GM23248 (cell line): ENCODE results near the gene PRR5L. TPM values are rescaled to one million over a fixed set of nuclear protein-coding genes. Genes with fewer than 3 reads are reported as not detected.

Source experiments
- DNase-seq: peaks from one replicate; pipeline ENCODE4 v3.0.0-alpha.2; 2015
- H2AFZ ChIP-seq: fragments of 200-600 bp; sonication (generic); 2 replicates; pipeline ENCODE4 v1.6.1; 2016; ENCODE audit warnings: antibody characterized with exemption
- H3F3A ChIP-seq: fragments of 200-600 bp; sonication (generic); 2 replicates; pipeline ENCODE4 v1.6.1; 2016; ENCODE audit warnings: mild to moderate bottlenecking, antibody characterized with exemption, mixed run types; ENCODE audit not compliant: insufficient read depth
- H3K27ac ChIP-seq: fragments of 200-600 bp; sonication (generic); 2 replicates; pipeline ENCODE4 v1.5.1; 2016; ENCODE audit warnings: mild to moderate bottlenecking
- H3K27me3 ChIP-seq: fragments of 200-600 bp; sonication (generic); replicated peaks from 2 replicates; pipeline ENCODE4 v1.6.1; 2016; ENCODE audit warnings: mild to moderate bottlenecking; ENCODE audit not compliant: insufficient read depth
- H3K36me3 ChIP-seq: fragments of 200-600 bp; sonication (generic); 2 replicates; pipeline ENCODE4 v1.6.1; 2016; ENCODE audit warnings: low read depth, mild to moderate bottlenecking
- H3K4me1 ChIP-seq: fragments of 200-600 bp; sonication (generic); 2 replicates; pipeline ENCODE4 v1.6.1; 2016; ENCODE audit warnings: mild to moderate bottlenecking; ENCODE audit not compliant: insufficient read depth
- H3K4me2 ChIP-seq: fragments of 200-600 bp; sonication (generic); one replicate; pipeline ENCODE4 v1.6.1; 2016; ENCODE audit warnings: mild to moderate bottlenecking; ENCODE audit not compliant: unreplicated experiment
- H3K4me3 ChIP-seq: fragments of 200-600 bp; sonication (generic); 2 replicates; pipeline ENCODE4 v1.5.1; 2016; ENCODE audit warnings: mild to moderate bottlenecking
- H3K79me2 ChIP-seq: fragments of 200-600 bp; sonication (generic); 2 replicates; pipeline ENCODE4 v1.6.1; 2016; ENCODE audit warnings: mild to moderate bottlenecking; ENCODE audit not compliant: insufficient read depth
- H3K9ac ChIP-seq: fragments of 200-600 bp; sonication (generic); 2 replicates; pipeline ENCODE4 v1.6.1; 2016; ENCODE audit warnings: mild to moderate bottlenecking
- H3K9me2 ChIP-seq: fragments of 200-600 bp; sonication (generic); 2 replicates; pipeline ENCODE4 v1.6.1; 2016; ENCODE audit warnings: mixed run types, mild to moderate bottlenecking, moderate library complexity; ENCODE audit not compliant: insufficient read depth
- H3K9me3 ChIP-seq: fragments of 200-600 bp; sonication (generic); one replicate; pipeline ENCODE4 v1.6.1; 2017; ENCODE audit warnings: low read depth
- H4K20me1 ChIP-seq: fragments of 200-600 bp; sonication (generic); 2 replicates; pipeline ENCODE4 v1.6.0; 2016; ENCODE audit not compliant: insufficient read depth
- EZH2 ChIP-seq: fragments of 200-600 bp; sonication (generic); IDR thresholded peaks from 2 replicates; pipeline ENCODE4 v1.6.1; 2018; ENCODE audit warnings: antibody characterized with exemption, mild to moderate bottlenecking; ENCODE audit not compliant: insufficient read depth, poor library complexity, severe bottlenecking
- EZH2phosphoT487 ChIP-seq: fragments of 200-600 bp; sonication (generic); IDR thresholded peaks from 2 replicates; pipeline ENCODE4 v1.6.1; 2018; ENCODE audit warnings: antibody characterized with exemption, moderate library complexity, mild to moderate bottlenecking, low read depth; ENCODE audit not compliant: insufficient read depth
- WGBS, 2 experiments: methylation state at CpG; one replicate each; pipeline ENCODE4 v1.1.6; 2015 to 2017; ENCODE audit warnings: low lambda C conversion rate in 2 of 2, low coverage in 1 of 2; ENCODE audit errors: missing lambda C conversion rate in 2 of 2; 5-methylcytosine and 5-hydroxymethylcytosine counted together
- in situ Hi-C: fragments of 300-500 bp; cut with MboI; formaldehyde crosslinking; loops from 2 replicates; pipeline ENCODE4 v1.15.0; 2020
- polyA plus RNA-seq: library from polyadenylated mRNA; unstranded; fragments of >200 nt; fragmentation: Nextera tagmentation; extraction: Ambion mirVana; gene quantifications from 2 replicates; pipeline ENCODE4 v1.2.1, GENCODE V29; 2016
- total RNA-seq: library from RNA; depleted of rRNA; stranded (reverse); fragments of >200 nt; shearing (Covaris generic); gene quantifications from 2 replicates; pipeline ENCODE4 v1.2.3, GENCODE V29; 2014

The PRR5L gene
- total and polyA plus RNA-seq, 2 experiments from 2014 or later = 9.0 to 29.8 TPM

DNA sequence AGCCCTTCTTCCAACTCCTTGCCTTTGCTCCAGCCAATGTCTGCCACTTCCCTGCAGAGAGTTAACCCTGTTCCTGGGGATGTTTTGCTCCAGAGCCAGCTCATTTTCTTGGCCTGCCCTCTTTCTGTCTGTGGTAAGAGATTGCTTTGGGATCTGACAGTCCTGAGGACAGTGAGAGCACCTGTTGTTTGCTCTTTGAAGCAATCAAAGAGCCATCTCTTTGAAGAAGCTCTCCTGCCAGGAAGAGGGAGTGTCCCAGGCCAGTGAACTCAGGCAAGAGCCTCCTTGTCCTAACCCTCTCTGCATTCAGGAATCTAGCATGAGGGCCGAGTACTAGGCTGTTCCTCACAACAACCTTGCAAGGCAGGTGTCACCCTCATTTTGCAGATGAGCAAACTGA is 171.8 kb downstream of the PRR5L start:
- 65 to 94% methylated on average over 1 of the region's 1 CpG for WGBS, 2 experiments
- H3K4me3 ChIP-seq = no peak overlapping the region

DNA sequence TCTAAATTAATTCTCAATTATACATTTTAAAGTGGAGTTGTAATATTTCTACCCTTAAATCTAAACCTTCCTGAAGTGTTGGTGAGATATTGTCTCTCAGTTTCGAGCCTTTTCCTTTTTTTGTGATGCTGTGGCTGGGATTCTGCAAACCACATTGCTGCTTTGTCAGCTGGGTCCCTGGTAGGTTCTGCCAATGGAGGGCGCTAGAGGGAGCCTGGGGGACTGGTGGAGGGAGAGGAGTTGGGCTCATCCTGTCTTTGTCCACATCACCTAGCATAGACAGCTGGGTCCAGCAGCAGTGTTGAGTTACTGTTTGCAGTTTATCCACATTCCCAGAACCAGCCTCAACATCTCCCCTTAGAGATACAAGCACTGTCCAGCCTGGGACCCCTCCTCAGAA is 173.0 kb downstream of the PRR5L start:
- WGBS, 2 experiments = 26 to 31% methylated on average over 2 of the region's 2 CpGs
- H3K9me2 ChIP-seq = no peaks in the 10 kb centered on the region
- H3K4me2 ChIP-seq = peak overlapping the region; percentile 70
- H3K9me3 ChIP-seq = no peaks in the 10 kb centered on the region
- H4K20me1 ChIP-seq = no peaks in the 10 kb centered on the region
- no peak overlapping the region for H3K4me3 ChIP-seq
- H3K27ac ChIP-seq = peak overlapping the region; percentile 43
- in situ Hi-C loops = no loop called here
- no peaks in the 10 kb centered on the region for H3K79me2 ChIP-seq
- DNase-seq = peak; percentile 60
- no peak overlapping the region for H3K9ac ChIP-seq
- H3K27me3 ChIP-seq = no peaks in the 10 kb centered on the region
- H3K4me1 ChIP-seq = peaks cover 27% of the 10 kb centered on the region
- peaks cover 32% of the 10 kb centered on the region for H3F3A ChIP-seq
- H2AFZ ChIP-seq = no peak overlapping the region
- no peak for TF ChIP-seq EZH2
- no peak for TF ChIP-seq EZH2phosphoT487
- H3K36me3 ChIP-seq = 0 out of 2 replicates have a peak, but pooled peaks cover 3% of the 10 kb centered on the region

More for the DNA sequence above, 171.8 kb downstream of the PRR5L start:
- Histone ChIP-seq H3K4me1 (peaks cover 35% of the 10 kb centered on the region), H4K20me1 (no peaks in the 10 kb centered on the region), H3K9me2 (no peaks in the 10 kb centered on the region), H3K9me3 (no peaks in the 10 kb centered on the region), H3K36me3 (0 out of 2 replicates have a peak, but pooled peaks cover 3% of the 10 kb centered on the region), H3K9ac (no peak overlapping the region), H3K27me3 (no peaks in the 10 kb centered on the region), H3K4me2 (no peak overlapping the region), H3F3A (peaks cover 32% of the 10 kb centered on the region), H3K79me2 (no peaks in the 10 kb centered on the region), H2AFZ (no peak overlapping the region), H3K27ac (no peak overlapping the region)
- in situ Hi-C loops = no loop called here
- DNase-seq = no peak
- TF ChIP-seq EZH2phosphoT487 = no peak
- TF ChIP-seq EZH2 = no peak

DNA sequence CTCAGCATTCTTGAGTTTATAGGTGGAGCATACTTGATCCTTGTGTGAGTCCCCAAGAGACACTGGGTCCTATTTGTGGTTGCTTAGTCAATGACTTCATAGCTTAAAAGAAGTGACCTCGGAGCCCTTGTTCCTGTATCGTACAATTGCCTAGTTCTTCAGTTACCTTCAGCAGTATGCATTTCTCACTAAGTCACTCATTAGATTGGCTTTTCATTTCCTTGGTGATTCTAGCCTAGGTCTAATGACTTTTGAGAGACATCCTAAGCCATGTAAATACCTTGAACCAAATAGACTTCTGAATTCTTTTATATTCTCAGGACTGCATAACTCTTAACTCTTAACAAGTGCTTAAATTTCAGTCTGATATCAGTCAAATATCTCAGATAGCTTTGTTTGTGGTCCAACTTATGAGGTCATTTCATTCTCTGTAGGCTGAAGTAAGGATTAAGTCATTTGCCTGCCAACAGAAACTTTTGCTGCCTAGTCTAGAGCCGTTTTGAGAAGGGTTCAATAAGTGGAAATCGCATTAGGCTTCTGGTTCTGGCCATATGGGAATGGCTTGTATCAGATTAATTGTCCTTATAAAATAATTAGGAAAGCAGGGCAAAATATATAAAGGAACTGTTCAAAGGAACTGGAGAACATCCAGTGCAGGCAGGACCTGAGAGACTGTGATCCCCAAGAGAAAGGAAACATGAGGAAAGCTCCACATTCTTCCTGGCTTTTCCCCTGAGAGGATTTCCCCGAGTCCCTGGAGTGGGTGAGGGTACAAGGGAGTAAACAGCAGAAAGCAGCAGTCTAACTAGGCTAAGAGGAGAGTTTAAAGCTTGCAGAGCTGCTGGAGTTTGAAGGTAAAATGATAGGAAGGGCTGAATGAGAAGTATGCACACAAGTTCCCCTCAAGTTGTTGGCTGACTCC is 174.1 kb downstream of the PRR5L start:
- TF ChIP-seq EZH2 = no peak
- no peak for TF ChIP-seq EZH2phosphoT487
- H3K9ac ChIP-seq = no peak overlapping the region
- no peaks in the 10 kb centered on the region for H3K9me2 ChIP-seq
- no peak overlapping the region for H2AFZ ChIP-seq
- H3K27me3 ChIP-seq = no peaks in the 10 kb centered on the region
- 28 to 29% methylated on average over 5 of the region's 5 CpGs for WGBS, 2 experiments
- peaks cover 31% of the 10 kb centered on the region for H3K4me1 ChIP-seq
- peak overlapping the region; percentile 70 for H3K4me2 ChIP-seq
- H3K9me3 ChIP-seq = no peaks in the 10 kb centered on the region
- no peaks in the 10 kb centered on the region for H3K36me3 ChIP-seq
- H3K27ac ChIP-seq = peak overlapping the region; percentile 43
- H3K79me2 ChIP-seq = no peaks in the 10 kb centered on the region
- H3K4me3 ChIP-seq = peak overlapping the region; percentile 20
- H4K20me1 ChIP-seq = no peaks in the 10 kb centered on the region
- DNase-seq = peak; percentile 63
- in situ Hi-C loops = loop anchor here (10.0 kb wide), 1 partner anchor 175 kb away; the partner anchor contains the start of gene PRR5L
- H3F3A ChIP-seq = peaks cover 39% of the 10 kb centered on the region

DNA sequence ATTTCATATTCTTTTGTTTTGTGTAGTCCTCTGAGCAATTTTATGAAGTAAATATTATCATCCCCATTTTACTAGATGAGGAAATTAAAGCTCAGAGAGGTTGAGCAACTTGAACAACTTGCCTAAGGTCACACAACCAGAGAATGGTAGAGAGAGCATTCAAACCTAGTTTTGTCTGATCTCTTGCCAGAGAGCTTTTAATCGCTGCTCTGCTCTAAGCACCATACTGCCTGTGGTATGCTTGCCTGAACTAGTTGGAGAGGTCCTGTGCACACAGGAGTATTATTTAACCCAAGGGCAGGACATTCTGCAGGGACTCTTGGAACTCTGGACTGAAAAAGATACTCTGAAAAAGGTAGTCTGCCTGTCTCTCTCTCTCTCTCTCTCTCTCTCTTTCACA is 175.5 kb downstream of the PRR5L start:
- peaks cover 49% of the 10 kb centered on the region for H3F3A ChIP-seq
- H2AFZ ChIP-seq = no peak overlapping the region
- H3K36me3 ChIP-seq = no peaks in the 10 kb centered on the region
- no peaks in the 10 kb centered on the region for H3K9me3 ChIP-seq
- peaks cover 37% of the 10 kb centered on the region for H3K4me1 ChIP-seq
- in situ Hi-C loops = loop anchor here (10.0 kb wide), 1 partner anchor 177 kb away; the partner anchor contains the start of gene PRR5L
- H3K79me2 ChIP-seq = no peaks in the 10 kb centered on the region
- WGBS, 2 experiments = 50 to 58% methylated on average over 1 of the region's 1 CpG
- no peak overlapping the region for H3K4me3 ChIP-seq
- H3K9ac ChIP-seq = no peak overlapping the region
- H4K20me1 ChIP-seq = no peaks in the 10 kb centered on the region
- no peak overlapping the region for H3K4me2 ChIP-seq
- H3K9me2 ChIP-seq = no peaks in the 10 kb centered on the region
- no peak overlapping the region for H3K27ac ChIP-seq
- no peak for DNase-seq
- no peak for TF ChIP-seq EZH2
- no peak for TF ChIP-seq EZH2phosphoT487
- no peaks in the 10 kb centered on the region for H3K27me3 ChIP-seq
